Activated CD8-positive, alpha-beta memory T cell treated with anti-CD3 and anti-CD28 coated beads for 48 hours (primary cell): ENCODE data around the gene TJP2.
A peak's percentile ranks its signal among the peaks of the same experiment; 100 is the strongest.

ENCODE experiments used
- DNase-seq, 3 experiments: peaks; one replicate each; pipeline ENCODE4 v3.0.0-alpha.2; 2020; ENCODE audit warnings: low read depth in 2 of 3, low spot score in 2 of 3

TJP2 gene

DNA sequence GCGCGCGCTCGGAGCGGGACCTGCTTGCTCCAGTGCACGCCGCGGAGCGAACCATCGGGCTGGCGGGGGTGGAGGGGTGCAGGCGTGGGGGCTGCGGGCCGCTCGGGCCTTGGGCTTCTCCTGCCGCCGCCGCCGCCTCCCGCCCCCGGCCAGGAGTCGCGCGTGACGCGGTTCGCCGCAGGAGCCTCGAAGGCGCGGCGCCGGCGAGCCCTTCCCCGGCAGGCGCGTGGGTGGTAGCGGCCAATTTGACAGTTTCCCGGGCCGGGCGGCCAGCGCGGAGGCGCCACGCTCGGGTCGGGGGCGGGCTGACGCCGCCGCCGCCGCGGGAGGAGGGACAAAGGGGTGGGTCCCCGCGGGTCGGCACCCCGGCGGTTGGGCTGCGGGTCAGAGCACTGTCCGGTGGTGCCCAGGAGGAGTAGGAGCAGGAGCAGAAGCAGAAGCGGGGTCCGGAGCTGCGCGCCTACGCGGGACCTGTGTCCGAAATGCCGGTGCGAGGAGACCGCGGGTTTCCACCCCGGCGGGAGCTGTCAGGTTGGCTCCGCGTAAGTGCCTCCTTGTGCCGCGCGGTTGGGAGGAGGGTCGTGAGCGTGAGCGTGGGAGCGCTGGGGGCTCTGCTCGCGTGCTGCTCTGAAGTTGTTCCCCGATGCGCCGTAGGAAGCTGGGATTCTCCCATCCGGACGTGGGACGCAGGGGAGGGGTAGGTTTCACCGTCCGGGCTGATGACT is at the start of gene TJP2:
Gene TJP2 (plus strand): TSS at position 387 of the 725 bp plus-strand sequence. CDS start 96 bp downstream, at position 483.
- DNase-seq: peak in 2 of 3 experiments; percentile 11 to 28

DNA sequence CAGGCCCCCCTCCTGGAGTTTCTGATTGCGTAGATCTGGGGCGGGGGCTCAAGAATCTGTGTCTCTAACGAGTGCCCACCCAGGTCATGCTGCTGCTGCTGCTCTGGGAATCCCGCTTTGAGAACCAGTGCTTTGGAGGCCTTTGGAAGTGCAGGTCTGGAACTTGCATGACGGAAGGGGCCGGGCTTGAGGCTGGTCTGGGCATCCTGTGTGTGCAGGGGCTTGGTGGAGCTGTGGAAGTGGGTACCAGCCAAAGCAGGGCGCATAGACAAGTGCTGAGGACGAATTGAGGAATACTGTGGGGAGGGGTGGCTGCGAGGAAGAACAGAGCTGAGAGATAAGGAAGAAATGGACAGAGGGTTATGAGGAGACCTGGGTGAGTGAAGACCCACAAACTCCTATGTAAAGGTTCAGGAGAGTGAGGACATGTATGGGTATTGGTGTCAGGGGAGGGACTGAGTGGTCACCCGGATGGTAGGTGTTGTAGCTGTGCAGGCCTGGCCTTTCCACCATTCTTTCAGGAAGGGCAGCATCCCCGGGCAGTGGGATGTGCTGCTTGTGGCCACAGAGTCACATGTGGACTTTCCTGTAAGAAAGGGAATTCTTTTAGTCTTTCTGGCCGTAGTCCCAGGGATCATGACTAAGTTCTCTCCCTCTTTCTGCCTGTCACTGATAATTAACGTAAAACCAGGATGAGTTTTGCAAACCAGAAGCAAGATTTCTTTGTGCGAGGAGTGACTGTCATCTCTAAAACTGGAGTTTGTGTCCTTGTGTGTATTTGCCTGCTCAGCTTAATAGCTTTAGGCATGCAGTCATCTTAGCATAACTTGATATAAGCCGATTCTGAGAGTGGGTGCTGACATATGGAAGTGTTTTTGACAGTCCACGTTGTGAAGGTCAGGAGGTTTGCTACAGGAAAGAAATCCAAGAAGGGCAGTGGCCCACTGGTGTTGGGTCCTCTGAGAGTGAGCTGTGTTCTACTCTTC is 43.3 kb upstream of the TJP2 start:
- DNase-seq: no peak

DNA sequence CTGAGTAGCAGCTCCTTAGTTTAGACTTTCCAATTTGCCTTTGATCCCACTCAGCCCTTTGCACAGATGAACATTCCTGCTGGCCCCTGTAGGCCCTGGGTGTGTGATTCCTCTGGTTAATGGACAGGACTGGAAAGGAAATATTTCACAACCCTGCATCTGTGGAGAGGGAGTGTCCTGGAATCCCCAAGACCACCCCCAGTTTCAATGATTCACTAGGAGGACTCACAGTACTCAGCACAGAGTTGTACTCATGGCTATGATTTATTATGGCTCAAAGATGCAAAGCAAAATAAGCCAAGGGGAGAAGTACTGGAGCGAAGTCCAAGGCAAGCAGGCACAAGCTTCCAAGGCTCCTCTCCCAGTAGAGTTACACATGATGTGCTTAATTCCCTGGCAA is 42.4 kb upstream of the TJP2 start:
- DNase-seq: no peak

DNA sequence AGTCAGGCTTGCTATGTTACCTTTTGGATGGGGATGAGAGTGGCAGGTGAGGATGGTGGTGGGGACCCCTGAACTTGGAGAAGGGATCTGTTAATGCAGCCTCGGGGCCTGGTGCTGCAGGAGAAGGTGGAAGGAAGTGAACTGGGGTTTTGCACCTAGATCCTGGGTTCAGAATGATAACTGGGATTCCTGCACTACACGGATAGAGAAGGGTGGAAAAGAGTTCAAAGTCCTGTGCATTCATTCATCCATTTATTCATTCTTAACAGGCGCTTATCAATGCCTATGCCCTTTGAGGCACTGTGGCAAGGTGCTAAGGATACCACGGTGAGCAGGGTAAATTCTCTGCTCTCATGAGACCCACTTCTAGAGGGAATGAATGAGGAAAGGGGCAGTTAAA is 41.7 kb upstream of the TJP2 start:
- DNase-seq: no peak

DNA sequence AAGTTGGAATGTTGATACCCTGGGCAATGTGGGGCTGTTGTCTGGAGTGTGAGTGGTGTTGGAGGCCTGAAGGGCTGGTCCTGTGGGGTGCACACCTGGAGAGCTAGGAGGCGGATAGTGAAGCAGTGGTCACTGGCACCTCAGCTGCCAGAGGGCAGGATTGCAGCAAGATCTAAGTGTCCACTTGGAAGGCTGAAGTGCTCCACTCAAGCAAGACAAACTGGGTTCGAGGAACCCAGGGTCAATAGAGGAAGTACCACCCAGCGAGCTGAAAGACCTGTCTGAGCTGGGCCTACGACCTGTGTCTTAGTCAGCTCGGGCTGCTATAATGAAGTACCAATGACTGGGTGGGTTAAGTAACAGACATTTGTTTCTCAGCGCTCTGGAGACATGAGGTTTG is 39.7 kb upstream of the TJP2 start:
- DNase-seq: no peak

DNA sequence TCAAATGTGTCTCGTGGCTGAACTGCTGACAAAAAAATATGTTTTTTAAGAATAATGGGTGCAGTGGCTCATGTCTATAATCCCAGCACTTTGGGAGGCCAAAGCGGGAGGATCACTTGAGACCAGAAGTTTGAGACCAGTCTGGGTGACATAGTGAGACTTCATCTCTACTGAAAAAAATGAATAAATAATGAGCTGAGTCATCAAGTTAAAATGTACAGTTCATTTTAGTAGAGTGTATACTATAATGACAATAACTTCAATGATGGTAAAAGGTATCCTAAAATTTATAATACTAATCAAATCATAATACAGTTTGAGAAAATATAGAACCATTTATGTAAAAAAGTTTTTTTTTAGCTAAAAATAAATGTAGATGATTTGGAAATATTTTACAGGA is 37.9 kb upstream of the TJP2 start:
- no peak for DNase-seq

DNA sequence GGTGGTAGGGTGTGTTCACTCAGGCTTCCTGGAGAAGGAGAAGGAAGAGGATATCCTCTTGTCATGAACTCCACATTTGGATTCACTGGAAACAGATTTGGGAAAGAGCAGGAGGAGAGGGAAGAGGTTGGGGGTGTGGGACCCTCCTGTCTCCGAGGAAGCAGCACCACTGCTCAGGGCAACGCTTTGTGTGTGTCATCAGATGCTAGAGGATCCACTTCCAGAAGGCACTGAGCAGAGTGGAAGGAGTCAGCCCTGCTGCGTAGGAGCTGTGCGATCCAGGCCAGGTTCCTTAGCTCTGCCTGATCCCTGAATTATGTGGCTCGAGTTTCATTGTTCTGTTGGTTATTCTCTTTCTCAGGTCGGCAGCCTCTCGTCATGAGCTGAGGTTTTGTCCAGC is 37.3 kb upstream of the TJP2 start:
- DNase-seq: no peak

DNA sequence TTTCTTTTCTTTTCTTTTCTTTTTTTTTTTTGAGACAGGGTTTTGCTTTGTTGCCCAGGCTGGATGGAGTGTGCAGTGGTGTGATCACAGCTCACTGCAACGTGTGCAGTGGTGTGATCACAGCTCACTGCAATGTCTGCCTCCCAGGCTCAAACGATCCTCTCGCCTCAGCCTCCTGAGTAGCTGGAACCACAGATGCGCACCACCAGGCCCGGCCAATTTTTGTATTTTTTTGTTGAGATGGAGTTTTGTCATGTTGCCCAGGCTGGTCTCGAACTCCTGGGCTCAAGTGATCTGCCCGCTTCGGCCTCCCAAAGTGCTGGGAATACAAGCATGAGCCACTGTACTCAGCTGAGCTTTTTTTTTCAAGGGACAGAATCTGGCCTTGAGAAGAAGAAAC is 36.8 kb upstream of the TJP2 start:
- no peak for DNase-seq

DNA sequence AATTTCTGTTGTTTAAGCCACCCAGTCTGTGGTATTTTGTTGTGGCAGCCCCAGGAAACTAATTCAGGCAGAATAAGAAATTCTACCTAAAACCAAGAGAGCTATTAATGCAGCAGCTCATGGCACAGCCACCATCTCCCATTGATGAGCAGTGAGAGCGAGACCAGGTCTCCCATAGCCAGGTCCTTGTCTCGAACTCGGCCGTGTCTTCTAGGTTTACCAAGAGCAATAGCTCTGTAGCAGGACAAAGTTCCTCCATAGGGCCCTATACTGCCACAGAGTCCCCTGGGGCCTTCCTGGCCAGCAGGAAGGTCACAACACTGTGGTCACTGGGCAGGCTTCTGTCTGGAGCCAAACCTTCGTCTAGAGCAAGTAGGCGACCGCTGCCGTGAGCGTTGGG is 34.5 kb upstream of the TJP2 start:
- no peak for DNase-seq

DNA sequence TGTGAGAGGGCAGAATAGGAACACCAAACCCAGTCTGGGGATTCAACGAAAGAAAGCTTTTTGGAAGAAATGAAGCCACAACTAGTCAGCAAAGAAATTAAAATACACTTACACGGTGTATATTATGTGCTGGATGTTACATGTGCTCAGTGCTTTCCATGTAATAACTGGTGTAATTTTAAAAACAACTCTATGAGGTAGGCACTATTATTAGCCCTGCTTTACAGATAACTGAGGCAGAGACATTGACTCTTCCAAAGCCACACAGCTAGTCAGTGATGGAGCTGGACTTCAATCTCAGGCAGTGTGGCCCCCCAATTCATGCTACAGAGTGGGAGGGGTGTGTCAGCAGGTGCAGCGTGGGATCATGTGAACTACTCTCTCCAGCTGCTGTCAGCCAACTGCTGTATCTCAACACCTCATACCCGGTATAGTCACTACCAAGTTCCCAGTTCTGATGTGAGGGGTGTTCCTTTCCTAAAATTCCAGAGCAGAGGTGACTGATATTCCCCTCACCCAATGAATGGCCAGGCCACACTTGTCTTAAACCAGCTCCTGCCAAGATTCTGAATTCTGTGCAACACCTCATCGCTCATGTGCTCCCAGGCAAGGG is 33.8 kb upstream of the TJP2 start:
- no peak for DNase-seq

DNA sequence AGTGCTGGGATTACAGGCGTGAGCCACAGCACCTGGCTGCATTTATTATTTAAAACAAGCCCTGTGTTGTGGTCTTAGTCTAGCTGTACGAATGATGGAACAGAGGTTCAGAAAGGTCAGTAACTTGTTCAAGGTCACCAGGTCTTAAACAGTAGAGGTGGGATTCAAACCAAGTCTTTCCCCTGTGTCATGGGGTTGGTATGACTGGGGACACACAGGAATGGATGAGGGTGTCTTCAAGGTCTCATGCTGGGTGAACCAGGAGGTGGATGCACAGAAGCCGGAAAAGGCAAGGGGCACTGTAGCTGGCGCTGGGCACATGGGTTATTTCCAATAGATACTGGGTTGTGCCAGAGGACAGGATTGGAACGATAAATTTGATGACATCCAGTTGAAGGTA is 32.2 kb upstream of the TJP2 start:
- DNase-seq: no peak

DNA sequence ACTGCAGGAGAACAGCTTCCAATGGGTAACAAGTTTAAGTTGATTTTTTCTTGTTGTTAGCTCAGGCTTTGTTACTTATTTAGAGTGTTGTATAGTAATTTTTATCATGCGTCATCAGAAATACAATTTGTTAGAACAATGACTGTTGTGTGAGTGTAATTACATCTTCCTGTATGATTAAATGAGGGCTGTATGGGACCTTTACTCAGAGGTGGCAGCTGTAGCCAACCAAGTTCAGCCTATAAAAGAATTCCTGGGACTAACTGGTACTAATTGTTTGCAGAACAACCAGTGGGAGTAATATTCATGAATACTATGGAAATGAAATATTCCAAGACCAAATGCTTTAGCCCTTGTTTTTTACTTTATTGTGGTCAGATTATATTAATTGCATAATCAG is 30.8 kb upstream of the TJP2 start:
- DNase-seq: no peak

DNA sequence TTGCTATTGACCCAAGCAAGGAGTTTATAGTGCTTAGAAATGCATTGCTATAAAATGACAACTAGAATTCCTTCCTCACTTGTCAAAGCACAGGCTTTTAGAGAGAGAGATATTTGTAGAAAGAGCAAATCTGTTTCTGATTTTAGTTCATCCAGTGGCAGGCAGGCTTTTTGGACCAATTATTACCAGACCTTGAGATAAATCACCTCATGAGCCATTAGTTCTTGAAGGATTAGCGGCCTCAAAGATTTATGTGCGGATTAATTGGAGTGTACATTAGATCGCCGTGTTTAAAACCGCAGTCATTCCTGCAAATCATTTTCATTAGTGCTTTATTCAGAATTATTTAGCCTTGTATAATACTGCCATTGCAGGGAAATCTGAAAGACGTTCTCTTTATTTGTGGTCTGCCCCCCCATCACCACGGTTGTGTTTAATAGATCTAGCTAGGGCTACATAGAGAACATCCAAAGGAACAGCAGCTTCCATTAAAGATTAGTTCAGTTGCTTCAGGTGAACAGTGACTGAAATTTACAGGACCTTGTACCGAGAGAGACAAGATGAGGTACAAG is 28.8 kb upstream of the TJP2 start:
- no peak for DNase-seq

DNA sequence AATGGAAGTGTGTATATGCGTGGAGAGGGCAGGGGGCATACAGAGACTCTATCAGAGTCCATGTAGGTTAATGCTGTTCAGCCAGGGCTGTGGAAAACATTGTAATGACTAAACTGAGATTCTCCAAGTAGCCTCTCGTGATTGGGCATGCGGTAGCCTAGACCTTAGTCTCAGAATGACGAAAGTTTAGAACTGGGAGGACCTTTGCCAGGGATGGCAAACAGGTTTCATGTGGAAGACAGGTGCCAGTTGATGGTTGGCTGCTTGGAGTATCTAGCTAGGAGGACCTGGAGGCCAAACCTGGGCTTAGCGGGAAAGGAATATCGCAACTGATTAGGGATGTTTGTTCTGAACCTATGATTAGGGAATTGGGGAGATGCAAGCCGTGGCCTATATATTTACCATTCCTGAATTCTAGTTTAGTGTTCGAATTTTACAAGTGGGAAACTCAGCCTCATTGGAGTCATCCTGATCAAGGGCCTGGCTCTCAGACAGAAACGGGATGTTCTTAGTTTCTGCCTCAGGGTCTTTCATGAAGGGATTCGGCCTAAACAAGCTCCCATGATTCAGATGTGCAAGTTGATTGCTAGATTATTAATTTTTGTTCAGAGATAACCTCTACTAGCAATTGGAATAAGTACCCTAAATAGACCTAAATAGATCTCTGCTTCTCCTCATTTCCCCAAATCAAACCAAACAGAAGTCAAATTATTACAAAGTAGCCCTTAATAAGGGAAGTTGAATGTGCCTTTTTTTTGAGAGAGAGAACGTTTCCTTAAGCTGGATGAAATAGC is 26.8 kb upstream of the TJP2 start:
- no peak for DNase-seq

DNA sequence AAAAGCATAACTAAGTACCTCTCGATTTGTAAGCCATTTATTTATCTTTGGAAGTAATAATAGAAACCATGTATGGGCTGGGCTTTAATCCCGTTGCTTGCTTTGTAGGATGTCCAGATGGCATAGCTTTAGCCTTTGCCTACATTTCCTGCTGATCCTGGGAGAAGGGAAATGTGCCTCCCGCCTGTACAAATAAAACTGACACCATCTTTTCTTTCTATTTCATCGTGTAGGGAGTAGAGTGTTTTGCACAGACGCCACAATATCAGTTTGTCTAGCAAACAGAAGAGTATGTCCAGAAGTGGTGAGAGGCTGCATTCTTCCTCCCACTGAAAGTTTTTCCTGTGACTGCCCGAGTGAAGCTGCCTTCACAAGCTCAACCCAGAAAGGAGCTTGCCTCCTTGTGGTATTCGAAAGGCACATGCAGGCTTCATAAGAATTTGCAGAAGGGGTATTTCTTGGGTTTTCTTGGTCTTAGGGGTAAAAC is 24.7 kb upstream of the TJP2 start:
- DNase-seq: no peak

DNA sequence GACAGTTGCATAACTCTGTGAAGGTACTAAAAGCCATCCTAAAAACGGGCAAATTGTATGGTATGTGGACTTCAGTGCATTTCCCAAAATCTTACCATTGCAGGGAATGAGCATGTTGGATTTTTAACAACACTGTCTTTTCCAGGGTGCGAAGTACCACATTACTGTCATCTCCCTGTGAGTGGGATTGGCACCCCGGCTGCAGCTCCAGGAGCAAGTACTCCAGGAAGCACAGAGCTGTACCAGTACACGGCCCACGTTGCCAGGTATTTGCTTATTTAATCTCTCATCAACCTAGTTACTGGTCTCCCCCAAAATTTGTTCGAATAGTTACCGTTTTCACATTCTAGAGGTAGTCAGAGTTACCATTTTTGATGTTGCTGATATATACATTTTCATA is 22.6 kb upstream of the TJP2 start:
- no peak for DNase-seq

DNA sequence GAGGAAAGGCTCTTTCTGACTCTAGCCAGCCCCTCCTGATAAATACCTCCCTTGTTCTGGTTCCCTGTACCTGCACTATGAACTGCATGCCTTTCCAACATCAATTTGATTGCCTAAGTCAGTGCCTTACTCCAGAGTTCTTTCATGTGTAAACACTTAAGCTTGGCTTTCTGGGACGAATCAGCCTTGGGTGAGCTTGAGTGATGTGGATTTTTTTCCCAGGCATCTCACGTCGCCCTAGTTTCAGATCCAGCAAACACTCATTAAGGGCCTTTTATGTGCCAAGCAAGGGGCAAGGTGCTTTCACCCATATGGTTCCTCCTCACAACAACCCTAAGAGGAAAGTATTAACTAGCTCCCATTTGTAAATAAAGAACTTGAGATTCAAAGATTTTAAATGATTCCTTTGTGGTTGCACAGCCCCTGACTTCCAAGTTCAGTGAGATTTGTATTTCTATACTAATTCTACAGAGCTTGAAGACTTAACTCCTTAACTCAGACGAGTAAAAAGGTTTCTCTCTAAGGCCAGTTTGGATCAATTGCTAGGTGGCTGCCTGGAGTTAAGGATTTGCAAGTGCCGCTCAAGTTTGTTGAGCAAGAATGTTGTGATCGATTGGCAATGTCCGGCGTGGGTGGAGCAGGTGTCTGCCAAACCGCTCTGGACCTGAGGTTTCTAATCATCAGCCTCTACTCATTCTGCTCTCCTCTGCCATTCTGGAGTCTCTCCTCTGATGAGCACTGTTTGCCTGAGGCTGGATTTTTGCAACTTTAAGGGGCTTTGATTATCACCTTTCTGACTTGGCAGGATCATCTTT is 20.2 kb upstream of the TJP2 start:
- no peak for DNase-seq

DNA sequence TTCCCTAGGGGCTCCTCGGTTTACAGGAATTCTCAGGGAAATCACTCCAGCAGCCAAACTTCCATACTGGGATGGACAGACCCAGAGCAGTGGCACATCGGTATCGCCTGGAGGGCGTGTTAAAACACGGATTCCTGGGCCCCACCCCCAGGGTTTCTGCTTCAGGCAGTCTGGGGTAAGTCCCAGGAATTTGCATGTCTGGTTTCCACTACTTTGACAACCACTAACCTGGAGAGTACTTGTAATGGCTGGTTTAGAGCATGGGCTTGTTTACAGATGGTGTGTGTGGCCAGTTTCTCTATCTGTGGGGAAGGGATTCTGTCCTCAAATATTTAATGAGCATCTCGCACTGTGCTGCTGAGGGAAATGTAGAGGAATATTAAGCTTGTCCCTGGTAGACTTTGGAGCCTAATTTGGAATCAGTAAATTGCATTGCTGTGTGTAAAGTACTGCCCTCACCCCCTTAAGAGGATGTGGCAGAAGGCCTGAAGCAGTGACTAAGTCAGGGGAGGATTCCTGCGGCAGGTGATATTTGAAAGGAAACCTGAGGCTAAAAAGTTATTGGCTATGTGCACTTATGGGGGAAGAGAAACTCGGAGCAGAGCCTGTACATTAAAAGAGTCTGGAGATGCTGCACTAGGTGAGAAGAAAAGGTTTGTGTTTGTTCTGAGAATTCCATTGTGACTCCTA is 18.6 kb upstream of the TJP2 start:
- DNase-seq: no peak
